Mammary epithelial cell (primary cell): Measurements from ENCODE around the gene ZDHHC17.

ENCODE experiments used
- CTCF ChIP-seq, 2 donors: IDR thresholded peaks in 1 of 2; conservative IDR thresholded peaks in 1 of 2; 2 replicates each; pipeline ENCODE4 v1.5.1; 2011 to 2012; ENCODE audit warnings: inconsistent platforms in 2 of 2, low read length in 2 of 2, mild to moderate bottlenecking in 2 of 2, control low read depth in 1 of 2, low read depth in 1 of 2; ENCODE audit not compliant: insufficient read depth in 1 of 2; ENCODE audit errors: extremely low read depth in 1 of 2
- EZH2 ChIP-seq: IDR thresholded peaks from 2 replicates; pipeline ENCODE4 v1.6.1; 2012; ENCODE audit warnings: low read length, inconsistent platforms, borderline replicate concordance

GRCh38 chr12:76765598-76765997 is 1.7 kb downstream of the ZDHHC17 start:
- TF ChIP-seq CTCF (conservative IDR thresholded peaks at IDR 0.05 in 1 of 2, IDR thresholded peaks at IDR 0.05 in 1 of 2; ENCODE audit: extremely low read depth in 1 of 2, insufficient read depth in 1 of 2, low read depth in 1 of 2, low read length in 2 of 2) (no peak), EZH2 (no peak)
